GM18502 (cell line): Measurements from ENCODE around the gene TCEA3.

Experiments
- ATAC-seq: cut with Tn5 transposase; IDR thresholded peaks from one replicate; pipeline ENCODE4 v1.9.1; 2021; ENCODE audit warnings: mild to moderate bottlenecking; ENCODE audit not compliant: unreplicated experiment, poor library complexity

The TCEA3 gene

DNA sequence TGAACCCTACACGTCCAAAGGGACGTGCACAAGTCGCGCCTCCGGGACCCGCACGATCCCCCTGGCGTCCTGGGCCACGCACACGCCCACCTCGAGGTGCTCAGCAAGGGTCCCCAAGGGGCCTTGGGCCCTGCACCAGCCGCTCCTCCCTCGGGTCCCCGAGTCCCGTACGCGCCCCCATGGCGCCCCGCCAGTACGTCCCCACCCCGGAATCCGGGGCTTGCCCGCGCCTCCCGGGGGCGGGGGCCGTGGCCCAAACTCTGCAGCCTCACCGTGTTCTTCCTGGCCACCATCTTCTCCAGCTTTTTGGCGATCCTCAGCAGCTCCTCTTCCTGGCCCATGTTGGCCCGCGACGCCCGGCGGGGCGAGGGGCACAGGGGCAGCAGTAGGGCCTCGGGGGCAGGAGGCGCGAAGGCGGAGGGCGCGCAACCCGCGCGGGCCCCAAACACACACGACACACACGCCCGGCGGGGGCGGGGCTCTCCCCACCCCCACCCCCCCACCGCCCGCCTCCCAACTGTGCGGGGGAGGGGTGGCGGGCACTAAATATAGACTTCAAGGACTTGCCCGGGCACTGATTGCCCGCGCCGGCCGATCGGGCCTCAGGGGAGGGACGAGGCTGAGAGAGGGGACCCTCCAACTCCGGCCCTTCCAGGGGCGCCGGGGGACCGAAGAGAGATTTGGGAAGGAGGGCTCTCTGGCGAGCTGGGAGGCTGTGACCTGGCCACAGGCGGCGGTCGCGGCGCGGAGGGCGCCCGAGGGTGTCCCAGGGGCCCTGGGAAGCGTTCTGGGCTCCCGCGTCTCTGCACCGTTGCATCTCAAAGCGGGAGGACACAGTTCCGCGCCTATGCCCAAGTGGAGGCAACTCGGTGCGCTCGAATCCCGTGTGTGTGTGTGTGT, at the start of gene TCEA3:
Gene TCEA3 (minus strand): TSS at position 456 of the 900 bp plus-strand sequence. CDS start 115 bp downstream, at position 341.
- ATAC-seq = no peak

DNA sequence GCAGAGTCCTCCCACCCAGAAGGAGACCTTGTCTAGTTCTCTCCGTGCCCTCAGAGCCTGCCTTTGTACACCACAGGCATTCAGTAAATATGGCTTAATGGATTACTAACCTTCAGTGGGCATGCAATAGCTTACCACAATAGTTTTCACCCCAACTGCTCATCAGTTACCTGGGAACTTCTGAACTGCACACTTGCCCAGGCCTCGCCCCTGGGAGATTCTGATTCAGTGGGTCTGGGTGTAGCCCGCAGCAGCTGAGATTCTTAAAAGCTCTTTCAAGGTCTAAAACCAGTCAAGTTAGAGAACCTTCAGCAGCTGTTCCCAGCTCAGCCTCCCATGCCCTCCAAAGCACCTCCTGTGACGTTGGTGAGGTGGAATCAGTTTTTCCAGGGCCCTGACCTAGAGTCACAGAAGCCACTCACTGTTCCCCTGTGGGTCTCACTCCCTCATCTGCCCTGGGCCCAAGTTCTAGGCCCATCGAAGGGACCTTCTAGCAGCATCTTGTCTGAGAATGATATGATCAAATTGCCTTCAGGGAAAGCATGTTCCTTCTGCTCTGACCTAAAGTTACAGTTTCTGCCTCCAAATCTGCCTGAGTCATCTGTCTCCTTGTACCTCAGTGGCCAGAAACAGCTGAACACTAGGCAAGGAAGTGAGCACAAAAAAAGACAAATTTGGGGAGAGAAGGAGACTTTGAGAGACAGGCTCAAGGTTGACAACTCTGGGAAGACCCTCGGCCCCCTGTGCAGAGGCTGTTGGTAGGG, 48.7 kb upstream of the TCEA3 start:
- no peak for ATAC-seq

DNA sequence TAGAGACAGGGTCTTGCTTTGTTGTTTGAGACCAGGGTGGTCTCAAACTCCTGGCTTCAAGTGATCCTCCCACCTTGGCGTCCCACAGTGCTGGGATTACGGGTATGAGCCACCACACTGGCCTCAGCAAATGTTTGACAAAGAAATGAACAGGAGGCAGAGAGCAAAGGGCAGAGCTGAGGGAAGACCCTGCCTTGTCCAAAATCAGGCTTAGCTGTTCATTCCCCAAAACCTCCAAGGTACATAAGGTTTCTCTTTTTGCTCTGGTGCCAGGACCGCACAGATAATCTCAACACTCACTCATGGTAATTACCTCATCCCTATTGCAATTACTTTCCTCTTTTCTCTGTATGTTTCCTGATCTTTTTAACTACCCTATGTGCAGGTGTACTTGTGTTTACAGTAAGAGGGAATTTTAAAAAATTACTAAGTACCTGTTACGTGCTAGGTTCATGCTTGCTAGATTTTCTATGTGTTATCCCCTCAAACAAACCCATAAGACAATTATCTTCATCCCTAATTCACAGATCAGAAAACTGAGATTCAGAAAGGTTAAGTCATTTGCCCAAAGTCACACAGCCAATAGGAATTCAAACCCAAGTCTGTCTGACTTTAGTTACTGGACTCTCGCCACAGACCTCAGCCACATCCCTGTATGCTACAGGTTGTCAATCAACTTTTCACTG, 47.9 kb upstream of the TCEA3 start:
- ATAC-seq = no peak

DNA sequence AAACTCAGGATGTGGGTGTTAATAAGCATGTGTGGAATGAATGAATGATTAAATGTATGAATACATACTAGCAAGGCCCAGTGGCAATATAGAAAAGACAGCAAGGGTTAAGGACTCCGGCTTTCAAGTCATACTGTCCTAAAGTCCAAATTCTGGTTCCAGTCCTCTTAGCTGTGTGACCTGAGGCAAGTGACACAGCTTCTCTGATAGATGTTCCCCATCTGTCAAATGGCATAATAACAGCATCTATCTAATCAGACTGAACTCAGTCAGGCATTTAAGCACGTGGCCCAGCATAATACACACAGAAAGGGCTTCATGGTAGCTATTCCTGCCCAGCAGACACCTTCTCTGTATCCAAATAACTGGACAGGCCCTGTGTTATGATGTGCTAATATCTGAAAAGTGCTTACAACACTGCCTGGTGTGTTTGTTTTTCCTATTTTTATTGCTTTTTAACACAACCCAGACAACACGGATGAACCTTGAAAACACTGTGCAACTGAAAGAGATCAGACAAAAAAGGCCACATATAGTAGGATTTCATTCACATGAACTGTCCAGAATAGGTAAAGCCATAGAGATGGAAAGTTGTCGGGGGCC, 47.0 kb upstream of the TCEA3 start:
- ATAC-seq = no peak

DNA sequence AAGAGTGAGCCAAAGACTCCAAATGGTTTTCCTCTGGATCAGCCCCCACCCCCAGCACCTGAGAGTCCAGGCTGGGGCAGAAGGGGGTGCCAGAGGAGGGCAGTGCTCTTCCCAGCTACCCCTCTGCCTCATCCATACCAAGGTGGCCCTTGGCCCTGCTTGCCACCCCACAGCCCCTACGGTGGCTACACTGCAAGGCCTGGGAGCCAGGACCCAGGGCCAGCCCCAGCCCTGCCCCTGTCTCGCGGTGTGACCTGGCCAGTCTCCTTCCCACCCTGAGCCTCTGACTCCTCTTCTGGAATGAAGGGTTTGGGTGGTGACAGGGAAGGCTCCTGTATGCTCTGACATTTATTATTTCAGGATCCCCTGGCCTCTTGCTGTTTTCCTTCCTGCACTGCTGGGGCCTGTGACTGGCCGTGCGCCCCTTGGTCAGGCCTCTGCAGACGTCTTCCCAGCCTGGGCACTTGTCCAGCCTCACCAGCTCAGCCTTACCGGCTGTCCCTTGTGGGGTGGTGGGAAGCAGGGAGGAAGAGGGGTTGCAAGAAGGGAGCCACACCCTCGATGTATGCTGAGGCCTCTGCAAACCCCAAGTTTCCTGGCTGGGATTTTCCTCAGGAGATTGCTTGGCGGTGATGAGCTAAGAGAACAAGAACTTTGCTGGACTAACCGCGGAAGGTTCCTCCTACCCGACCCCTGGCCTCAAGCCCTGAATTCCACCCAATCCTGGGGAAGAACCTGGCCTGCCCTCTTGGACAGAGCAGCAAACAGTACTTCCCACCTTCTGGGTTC, 45.9 kb upstream of the TCEA3 start:
- no peak for ATAC-seq

DNA sequence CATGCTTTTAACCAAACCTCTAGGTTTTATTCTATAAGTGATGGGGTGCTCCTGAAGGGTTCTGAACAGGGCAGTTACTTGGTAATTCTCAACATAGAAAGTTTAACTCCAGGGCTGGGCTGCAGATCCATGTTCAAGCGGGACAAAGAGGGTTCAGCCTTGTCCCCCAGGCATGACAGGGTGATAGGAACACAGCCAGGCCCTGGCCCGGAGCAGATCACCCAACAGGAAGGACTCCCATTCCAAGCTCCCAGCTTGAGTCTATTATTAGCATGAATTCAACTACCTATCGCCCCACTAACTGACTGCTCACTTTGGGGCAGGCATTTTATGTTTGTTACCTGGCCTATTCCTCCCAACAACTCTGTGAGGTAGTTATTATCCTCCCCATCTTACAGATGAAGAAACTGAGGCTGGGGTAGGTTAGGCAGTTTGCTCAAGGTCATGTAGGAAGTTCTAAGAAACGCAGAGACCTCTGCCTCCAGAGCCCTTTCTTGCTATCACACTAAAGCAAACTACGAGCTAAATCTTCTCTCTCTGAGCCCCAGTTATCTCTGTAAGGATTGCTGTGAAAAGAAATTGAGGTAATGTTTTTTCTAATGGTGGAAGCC, 44.9 kb upstream of the TCEA3 start:
- ATAC-seq = no peak

DNA sequence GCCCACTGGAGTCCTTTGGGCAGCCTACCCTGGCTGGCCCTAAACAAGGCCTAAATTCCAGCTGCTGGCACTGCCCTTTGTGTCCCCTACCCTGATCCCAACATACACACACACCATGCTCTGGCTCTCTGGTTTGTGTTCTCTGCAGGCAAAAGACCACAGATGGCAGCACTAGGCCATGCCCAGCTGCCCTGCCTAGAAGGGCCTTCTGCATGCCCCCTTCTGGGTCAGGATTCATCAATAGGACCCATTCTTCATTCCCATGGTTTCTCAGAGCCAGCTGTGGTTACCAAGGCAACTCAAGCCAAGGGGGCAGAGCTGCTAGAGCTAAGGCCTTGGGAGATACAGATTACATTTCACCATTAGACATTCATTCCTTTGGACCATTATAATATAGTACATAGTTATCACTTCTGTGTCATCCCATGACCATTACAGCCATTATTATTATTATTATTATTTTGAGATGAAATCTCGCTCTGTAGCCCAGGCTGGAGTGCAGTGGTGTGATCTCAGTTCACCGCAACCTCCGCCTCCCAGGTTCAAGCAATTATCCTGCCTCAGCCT, 42.0 kb upstream of the TCEA3 start:
- ATAC-seq = no peak

DNA sequence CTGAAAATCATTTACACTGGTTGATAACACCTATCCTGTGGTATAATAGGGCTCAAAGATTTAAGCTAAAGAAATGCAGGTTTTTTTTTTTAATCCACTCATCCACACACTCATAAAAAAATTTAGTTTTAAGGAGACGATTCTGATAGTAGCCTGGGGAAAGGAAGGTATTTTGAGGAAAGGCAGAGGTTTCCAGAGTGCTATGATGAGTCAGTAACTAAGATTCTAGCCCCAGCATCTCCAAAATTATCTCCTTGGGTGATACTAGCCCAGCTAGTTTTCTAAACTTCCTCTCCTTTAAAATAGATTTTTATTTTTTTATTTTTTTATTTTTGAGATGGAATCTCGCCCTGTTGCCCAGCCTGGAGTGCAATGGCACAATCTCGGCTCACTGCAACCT, 38.7 kb upstream of the TCEA3 start:
- no peak for ATAC-seq

DNA sequence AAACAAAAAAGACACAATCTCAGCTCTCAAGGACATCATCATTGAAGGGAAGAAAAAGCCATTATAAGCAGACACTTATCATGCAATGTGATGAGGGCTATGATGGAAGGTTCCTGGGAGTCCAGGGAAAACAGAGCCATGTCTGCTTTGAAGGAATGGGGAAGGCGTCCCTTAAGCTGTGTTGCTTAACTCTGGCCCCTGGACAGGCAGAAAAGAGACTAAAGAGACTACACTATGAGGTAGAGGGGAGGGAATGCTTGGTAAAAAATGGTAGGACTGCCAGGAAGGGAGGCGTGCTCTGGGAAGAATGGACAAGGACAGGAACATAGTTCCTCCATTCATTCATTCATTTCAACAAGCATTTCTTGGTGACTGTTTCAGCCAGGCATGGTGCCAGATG, 38.2 kb upstream of the TCEA3 start:
- no peak for ATAC-seq

DNA sequence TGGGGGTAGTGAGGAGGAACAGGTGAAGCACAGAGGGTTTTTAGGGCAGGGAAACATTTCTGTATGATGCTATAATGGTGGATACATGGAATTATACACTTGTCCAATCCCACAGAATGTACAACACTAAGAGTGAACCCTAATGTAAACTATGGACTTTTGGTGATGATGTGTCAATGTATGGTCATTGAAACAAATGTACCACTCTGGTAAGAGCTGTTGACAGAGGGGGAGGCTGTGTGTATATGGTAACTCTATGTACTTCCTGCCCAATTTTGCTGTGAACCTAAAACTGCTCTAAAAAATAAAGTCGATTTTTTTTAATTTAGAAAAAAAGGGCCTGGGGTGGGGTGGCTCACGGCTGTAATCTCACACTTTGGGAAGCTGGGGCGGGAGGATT, 36.5 kb upstream of the TCEA3 start:
- ATAC-seq = no peak

DNA sequence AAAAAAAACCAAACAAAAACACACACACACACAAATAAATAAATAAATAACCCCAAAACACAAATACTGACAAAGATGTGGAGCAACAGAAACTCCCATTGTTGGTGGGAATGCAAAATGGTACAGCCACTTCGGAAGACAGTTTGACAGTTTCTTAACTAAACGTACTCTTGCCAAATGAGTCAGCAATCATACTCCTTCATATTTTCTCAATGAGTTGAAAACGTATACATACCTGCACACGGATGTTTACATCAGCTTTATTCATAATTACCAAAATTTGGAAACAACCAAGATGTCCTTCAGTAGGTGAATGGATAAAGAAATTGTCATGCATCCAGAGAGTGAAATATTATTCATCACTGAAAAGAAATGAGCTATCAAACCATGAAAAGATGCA, 36.0 kb upstream of the TCEA3 start:
- ATAC-seq = no peak

DNA sequence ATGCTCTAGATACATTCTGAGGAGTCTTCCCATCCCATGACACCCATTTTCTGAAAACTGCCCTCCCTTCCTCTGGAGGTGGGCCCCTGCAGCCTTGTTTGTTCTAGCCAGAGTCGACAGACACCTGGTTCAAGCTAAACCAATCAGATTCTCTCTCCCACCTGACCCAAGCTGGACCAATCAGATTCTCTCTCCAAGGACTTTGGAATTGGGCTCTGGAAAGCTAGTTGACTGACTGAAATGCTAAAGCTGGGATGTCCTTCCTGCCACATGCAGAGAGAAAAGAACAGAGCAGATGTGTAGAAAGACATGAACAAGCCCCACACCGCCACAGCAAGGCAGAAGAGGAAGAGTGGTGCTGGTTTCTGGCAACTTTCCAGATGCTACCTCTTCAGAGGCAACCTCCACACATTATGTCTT, 34.8 kb upstream of the TCEA3 start:
- ATAC-seq = no peak

DNA sequence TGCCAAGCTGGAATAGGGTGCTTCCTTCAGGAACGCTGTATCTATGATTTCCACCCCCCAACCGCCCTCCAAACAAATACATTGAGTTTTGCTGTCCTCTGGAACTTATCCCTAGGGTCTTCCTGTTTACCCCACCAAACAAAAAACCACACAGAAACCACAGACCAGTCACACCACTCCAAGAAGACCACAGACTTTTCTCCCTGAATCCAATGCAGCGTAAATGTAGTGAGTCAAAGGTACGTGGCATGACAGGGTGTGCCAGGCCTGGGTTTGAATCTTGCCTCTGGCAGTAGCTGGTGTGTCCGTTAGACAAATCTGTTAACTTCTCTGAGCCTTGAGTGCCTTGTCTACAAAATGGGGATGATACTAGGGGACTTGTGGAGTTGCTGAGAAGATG, 31.7 kb upstream of the TCEA3 start:
- no peak for ATAC-seq

DNA sequence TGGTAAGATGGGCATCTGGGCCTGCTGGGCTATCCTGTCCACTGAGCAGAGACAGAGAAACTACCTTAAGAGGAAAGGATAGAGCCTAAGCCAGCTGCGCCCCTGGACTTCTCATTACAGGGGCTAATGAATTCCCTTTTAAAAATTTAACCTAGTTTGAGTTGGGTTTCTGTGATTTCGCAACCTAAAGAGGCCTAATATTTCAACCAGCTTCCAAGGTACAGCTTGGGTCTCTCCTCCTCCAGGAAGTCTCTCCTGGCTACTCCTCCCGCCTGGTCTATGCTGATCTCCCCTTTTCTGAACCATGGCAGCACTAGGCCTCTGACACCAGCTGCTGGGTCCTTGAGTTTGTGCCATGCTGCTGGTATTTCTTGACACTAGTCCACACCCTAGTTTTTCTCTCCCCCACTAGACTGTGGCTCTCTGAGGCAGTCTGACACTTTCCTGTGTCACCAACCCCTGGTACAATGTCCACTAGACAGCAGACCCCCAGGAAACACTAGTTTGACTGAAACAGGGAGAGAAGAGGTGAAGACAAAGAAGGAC, 29.0 kb upstream of the TCEA3 start:
- no peak for ATAC-seq

DNA sequence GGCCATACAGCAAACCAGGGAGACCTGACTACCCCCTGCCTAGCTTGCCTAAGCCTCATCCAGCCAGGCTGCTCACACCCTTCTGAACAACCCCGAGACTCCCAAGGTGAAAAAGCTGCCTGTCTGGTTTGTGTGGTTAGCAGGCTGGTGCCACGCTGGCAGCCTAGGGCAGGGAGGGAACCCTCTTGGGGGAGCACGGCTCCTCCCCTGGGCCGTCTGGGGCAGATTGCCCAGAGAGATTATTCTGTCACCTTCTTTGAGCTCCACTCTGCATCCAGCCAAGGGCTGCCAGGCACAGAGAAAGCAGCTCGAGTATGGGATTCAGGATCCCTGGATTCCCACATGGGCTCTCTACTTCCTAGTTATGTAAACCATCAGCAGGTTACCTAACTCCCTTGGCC, 27.5 kb upstream of the TCEA3 start:
- no peak for ATAC-seq

DNA sequence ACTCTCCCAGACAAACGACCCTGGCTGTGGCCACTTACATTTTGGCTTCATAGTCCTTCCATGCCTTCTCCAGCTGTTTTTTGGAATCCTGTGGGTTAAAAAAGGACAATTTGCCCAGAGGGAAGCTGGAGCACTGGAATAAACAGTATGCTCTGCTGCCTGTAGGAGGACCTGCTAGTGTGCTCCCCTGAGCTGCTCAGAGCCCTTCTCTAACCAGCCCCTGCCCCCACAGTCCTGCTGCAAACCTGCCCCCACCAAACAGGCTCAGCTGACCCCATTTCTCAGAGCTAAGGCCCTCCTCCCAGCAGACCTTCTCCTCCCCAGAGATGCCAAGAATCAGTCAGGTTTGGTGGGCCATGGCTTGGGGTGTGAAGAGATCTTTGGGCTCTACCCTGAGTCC, 26.9 kb upstream of the TCEA3 start:
- ATAC-seq = no peak

DNA sequence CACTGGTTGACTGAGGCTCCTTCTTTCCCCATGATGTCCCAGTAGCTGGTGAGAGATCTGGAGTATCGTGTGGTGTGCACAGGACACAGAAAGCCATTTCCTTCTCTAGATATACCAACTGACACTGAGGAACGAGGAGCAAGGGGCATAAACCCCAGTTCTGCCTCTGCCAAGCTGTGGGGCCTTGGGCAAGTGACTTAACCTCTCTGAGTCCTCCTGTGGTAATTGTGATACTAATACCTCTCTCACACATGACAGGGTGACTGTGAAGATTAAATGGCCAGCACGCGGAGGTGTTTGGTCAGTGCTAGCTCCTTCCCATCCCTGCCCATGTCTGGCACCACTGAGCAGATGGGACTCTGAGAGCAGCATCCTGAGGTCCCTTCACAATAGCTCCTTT, 26.3 kb upstream of the TCEA3 start:
- no peak for ATAC-seq

DNA sequence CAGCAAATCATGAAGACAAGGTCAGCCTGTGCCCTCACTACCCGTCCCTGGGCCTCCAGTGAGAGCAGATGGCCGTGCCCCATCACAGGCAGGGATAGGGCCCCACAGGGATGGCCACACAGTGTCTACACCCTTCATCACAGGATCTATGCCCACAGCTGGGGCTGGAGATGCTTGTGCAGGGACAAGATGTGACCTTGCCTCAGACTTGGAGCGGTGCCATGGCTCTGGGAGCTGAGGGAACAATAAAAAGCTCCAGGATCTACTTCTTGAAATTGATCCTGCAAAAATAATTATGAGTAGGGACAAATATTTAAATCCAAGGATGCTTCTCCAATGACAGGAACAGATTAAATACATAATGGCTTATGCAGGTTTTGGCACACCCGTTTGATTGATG, 25.4 kb upstream of the TCEA3 start:
- no peak for ATAC-seq

DNA sequence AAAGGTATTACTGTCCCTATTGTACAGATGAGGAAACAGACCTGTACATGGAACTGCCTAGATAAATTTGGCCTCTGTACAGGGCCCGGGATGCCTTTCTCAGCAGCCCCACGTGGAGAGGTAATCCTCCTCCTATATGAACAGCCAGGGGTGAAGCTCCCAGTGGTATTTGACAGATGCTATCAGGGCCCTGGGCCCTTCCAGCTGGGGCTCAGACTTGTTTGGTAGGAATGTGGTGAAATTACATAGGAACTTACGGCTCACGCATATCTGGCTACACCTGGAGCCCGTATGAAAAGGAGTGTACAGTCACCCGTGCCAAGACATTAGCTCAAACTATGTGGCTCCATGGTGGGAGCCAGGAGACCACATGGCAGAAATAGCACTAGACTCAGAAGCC, 24.8 kb upstream of the TCEA3 start:
- ATAC-seq = no peak
